Transverse colon (tissue), 4 donors: ENCODE data around the gene ANGPTL2. TPM values are rescaled to one million over a fixed set of nuclear protein-coding genes. Genes with fewer than 3 reads are reported as not detected.
A peak's percentile ranks its signal among the peaks of the same experiment; 100 is the strongest.

ENCODE experiments used
- DNase-seq: peaks from one replicate; pipeline ENCODE4 v3.0.0-alpha.2; 2019
- H3K27ac ChIP-seq, 4 donors: fragments of 200-600 bp; sonication (generic); 2 replicates each; pipeline ENCODE4 v1.5.1; 2016 to 2018; ENCODE audit warnings: inconsistent platforms in 4 of 4
- H3K27me3 ChIP-seq: fragments of 200-600 bp; sonication (generic); 2 replicates; pipeline ENCODE4 v1.5.1; 2017; ENCODE audit warnings: inconsistent platforms
- H3K36me3 ChIP-seq, 4 donors: fragments of 200-600 bp; sonication (generic); 2 replicates each; pipeline ENCODE4 v1.5.1; 2017 to 2019; ENCODE audit warnings: inconsistent platforms in 4 of 4
- H3K4me1 ChIP-seq, 4 donors: fragments of 200-600 bp; sonication (generic); 2 replicates each; pipeline ENCODE4 v1.5.1; 2017 to 2020; ENCODE audit warnings: inconsistent platforms in 4 of 4
- H3K4me3 ChIP-seq, 4 donors: fragments of 200-600 bp; sonication (generic); 1 replicate in 1 of 4; 2 replicates in 3 of 4; pipeline versions ENCODE4 v1.5.1 to v1.6.1; 2017 to 2019; ENCODE audit warnings: inconsistent platforms in 4 of 4
- H3K9me3 ChIP-seq, 2 donors: fragments of 200-600 bp; sonication (generic); 2 replicates each; pipeline ENCODE4 v1.5.1; 2017 to 2019; ENCODE audit warnings: inconsistent platforms in 2 of 2
- CTCF ChIP-seq, 5 experiments: fragments of 200-600 bp in 3 of 5; fragments of 450-650 bp in 2 of 5; sonication (generic) in 3 of 5; IDR thresholded peaks; 1 replicate in 2 of 5; 2 replicates in 3 of 5; pipeline ENCODE4 v1.5.1; 2016 to 2017; ENCODE audit warnings: antibody characterized with exemption in 5 of 5, inconsistent platforms in 3 of 5, mild to moderate bottlenecking in 2 of 5, moderate library complexity in 1 of 5
- EP300 ChIP-seq: sonication (generic); formaldehyde crosslinking; IDR thresholded peaks from one replicate; pipeline ENCODE4 v1.6.1; 2017; ENCODE audit warnings: antibody characterized with exemption, low read depth
- POLR2A ChIP-seq: fragments of 450-650 bp; IDR thresholded peaks from one replicate; pipeline ENCODE4 v1.6.1; 2016; ENCODE audit warnings: antibody characterized with exemption, mild to moderate bottlenecking, moderate library complexity
- POLR2AphosphoS5 ChIP-seq, 3 donors: sonication (generic); formaldehyde crosslinking; IDR thresholded peaks; one replicate each; pipeline ENCODE4 v1.6.1; 2016; ENCODE audit warnings: antibody characterized with exemption in 3 of 3
- WGBS, 2 donors: methylation state at CpG; one replicate each; pipeline ENCODE4 v1.1.5; 2018; ENCODE audit warnings: low coverage in 1 of 2; 5-methylcytosine and 5-hydroxymethylcytosine counted together
- in situ Hi-C, 4 donors: fragments of 200-750 bp; cut with MboI; loops; one replicate each; pipeline versions ENCODE4 v1.15.0 to v1.15.1; 2017; ENCODE audit warnings: low sequenced_read_pairs in 3 of 4, low pct_ligation_motif_present in 1 of 4, low pct_unique_long_range_greater_than_20kb in 1 of 4
- intact Hi-C: fragments of 100-400 bp; cut with DNase I; formaldehyde crosslinking; loops from one replicate; pipeline ENCODE4 v1.15.1; 2023; ENCODE audit warnings: low total_unique reads
- total RNA-seq, 4 donors: library from RNA; depleted of rRNA; stranded (reverse); fragments of >200 nt; gene quantifications; one replicate each; pipeline ENCODE4 v1.1.0, GENCODE V29; 2016

The ANGPTL2 gene
- total RNA-seq, 4 donors from 2014 or later = 11.0 to 30.8 (median 13.1) TPM

- Histone ChIP-seq H3K27me3 (no peaks in the 10 kb centered on the region), H3K9me3 (no peaks in the 10 kb centered on the region), H3K4me1 (peaks cover 7 to 42% (median 16%) of the 10 kb centered on the region in 4 donors), H3K36me3 (no peaks in the 10 kb centered on the region), H3K4me3 (no peak overlapping the region), H3K27ac (peak overlapping the region; percentile 80 to 85 (median 82))
- in situ Hi-C loops = no loop called here
- intact Hi-C loops = loop anchor here (5.0 kb wide), 1 partner anchor 55 kb away; no protein-coding TSS in a partner anchor
- DNase-seq = no peak
- TF ChIP-seq EP300 = no peak
- no peak for TF ChIP-seq CTCF (IDR thresholded peaks at IDR 0.05)
- TF ChIP-seq POLR2A = no peak
- TF ChIP-seq POLR2AphosphoS5 (IDR thresholded peaks at IDR 0.05) = no peak
- WGBS, 2 donors = 90% methylated on average over 4 of the region's 4 CpGs; no CpG with 5 or more reads in 1 of the 2 donors
Measured at GRCh38 chr9:127132375-127132774, 9.9 kb upstream of the ANGPTL2 start.

- Histone ChIP-seq H3K27ac (peak overlapping the region; percentile 80 to 85 (median 82)), H3K4me3 (no peak overlapping the region), H3K36me3 (no peaks in the 10 kb centered on the region), H3K4me1 (peaks cover 7 to 43% (median 18%) of the 10 kb centered on the region in 4 donors), H3K9me3 (no peaks in the 10 kb centered on the region), H3K27me3 (no peaks in the 10 kb centered on the region)
- TF ChIP-seq POLR2A = no peak
- no peak for TF ChIP-seq CTCF (IDR thresholded peaks at IDR 0.05)
- TF ChIP-seq POLR2AphosphoS5 (IDR thresholded peaks at IDR 0.05) = no peak
- no peak for TF ChIP-seq EP300
- intact Hi-C loops (loop anchor here (5.0 kb wide), 1 partner anchor 55 kb away; no protein-coding TSS in a partner anchor), in situ Hi-C loops (no loop called here)
- 77 to 88% methylated on average over 2 to 6 of the region's 6 CpGs for WGBS, 2 donors
- DNase-seq = no peak
Measured at GRCh38 chr9:127131871-127132270, 9.4 kb upstream of the ANGPTL2 start.

GRCh38 chr9:127130661-127131538, 8.5 kb upstream of the ANGPTL2 start:
- Histone ChIP-seq H3K27ac (peak overlapping the region; percentile 80 to 85 (median 82)), H3K4me1 (peaks cover 7 to 45% (median 20%) of the 10 kb centered on the region in 4 donors), H3K4me3 (no peak overlapping the region), H3K36me3 (no peaks in the 10 kb centered on the region), H3K9me3 (no peaks in the 10 kb centered on the region), H3K27me3 (no peaks in the 10 kb centered on the region)
- DNase-seq = peak; percentile 44
- 71 to 82% methylated on average over 5 to 10 of the region's 10 CpGs for WGBS, 2 donors
- intact Hi-C loops = loop anchor here (5.0 kb wide), 1 partner anchor 56 kb away; no protein-coding TSS in a partner anchor
- no peak for TF ChIP-seq POLR2A
- no peak for TF ChIP-seq CTCF (IDR thresholded peaks at IDR 0.05)
- TF ChIP-seq EP300 = no peak
- TF ChIP-seq POLR2AphosphoS5 (IDR thresholded peaks at IDR 0.05) = peak; percentile 53 to 78 (median 77)
- in situ Hi-C loops = no loop called here

GRCh38 chr9:127130235-127130634, 7.8 kb upstream of the ANGPTL2 start:
- H3K27ac ChIP-seq = peak overlapping the region; percentile 80 to 85 (median 82)
- TF ChIP-seq CTCF (IDR thresholded peaks at IDR 0.05) = no peak
- TF ChIP-seq POLR2A = no peak
- no peak for TF ChIP-seq POLR2AphosphoS5 (IDR thresholded peaks at IDR 0.05)
- no peak for TF ChIP-seq EP300
- intact Hi-C loops (loop anchor here (5.0 kb wide), 1 partner anchor 57 kb away; no protein-coding TSS in a partner anchor), in situ Hi-C loops (no loop called here)
- peaks cover 7 to 41% (median 20%) of the 10 kb centered on the region in 4 donors for H3K4me1 ChIP-seq
- no peak for DNase-seq
- 92 to 94% methylated on average over 2 of the region's 2 CpGs for WGBS, 2 donors
- H3K9me3 ChIP-seq = no peaks in the 10 kb centered on the region
- H3K36me3 ChIP-seq = no peaks in the 10 kb centered on the region
- H3K27me3 ChIP-seq = no peaks in the 10 kb centered on the region
- no peak overlapping the region for H3K4me3 ChIP-seq
